Trophoblast cell (in vitro differentiated cells and primary cell): ENCODE measurements around the gene RBM17.

Experiments
- DNase-seq, 2 donors: peaks; one replicate each; pipeline ENCODE4 v3.0.0-alpha.2; 2016
- H2AFZ ChIP-seq: 2 replicates; pipeline ENCODE4 v1.6.1; 2013; ENCODE audit warnings: low read length, moderate library complexity, mild to moderate bottlenecking; ENCODE audit not compliant: insufficient read depth, poor library complexity
- H2AK5ac ChIP-seq: 2 replicates; pipeline ENCODE4 v1.6.1; 2013; ENCODE audit warnings: mild to moderate bottlenecking, low read length
- H2BK120ac ChIP-seq: 2 replicates; pipeline ENCODE4 v1.6.1; 2013; ENCODE audit warnings: low read length, mild to moderate bottlenecking, moderate library complexity; ENCODE audit not compliant: insufficient read depth, poor library complexity
- H2BK12ac ChIP-seq: 2 replicates; pipeline ENCODE4 v1.6.1; 2013; ENCODE audit warnings: mild to moderate bottlenecking, low read length, moderate library complexity
- H2BK5ac ChIP-seq: 2 replicates; pipeline ENCODE4 v1.6.1; 2013; ENCODE audit warnings: low read length, low read depth, moderate library complexity, mild to moderate bottlenecking; ENCODE audit not compliant: poor library complexity
- H3K14ac ChIP-seq: 2 replicates; pipeline ENCODE4 v1.6.1; 2013; ENCODE audit warnings: mild to moderate bottlenecking, low read length
- H3K18ac ChIP-seq: 2 replicates; pipeline ENCODE4 v1.6.1; 2013; ENCODE audit warnings: mild to moderate bottlenecking, low read length
- H3K23ac ChIP-seq: 2 replicates; pipeline ENCODE4 v1.6.1; 2013; ENCODE audit warnings: low read length
- H3K27ac ChIP-seq: 2 replicates; pipeline ENCODE4 v1.5.1; 2013; ENCODE audit warnings: low read depth, mild to moderate bottlenecking, inconsistent platforms, low read length, moderate library complexity
- H3K27me3 ChIP-seq: 2 replicates; pipeline ENCODE4 v1.6.1; 2013; ENCODE audit warnings: inconsistent platforms, mild to moderate bottlenecking, low read length, moderate library complexity; ENCODE audit not compliant: insufficient read depth
- H3K36me3 ChIP-seq, 2 experiments: 1 replicate in 1 of 2; 2 replicates in 1 of 2; pipeline ENCODE4 v1.6.1; 2013; ENCODE audit warnings: low read length in 2 of 2, mild to moderate bottlenecking in 2 of 2, moderate library complexity in 1 of 2; ENCODE audit not compliant: insufficient read depth in 2 of 2, control insufficient read depth in 1 of 2
- H3K4ac ChIP-seq: 2 replicates; pipeline ENCODE4 v1.6.1; 2013; ENCODE audit warnings: low read depth, mild to moderate bottlenecking, low read length, moderate library complexity
- H3K4me1 ChIP-seq, 2 experiments: 1 replicate in 1 of 2; 2 replicates in 1 of 2; pipeline ENCODE4 v1.6.1; 2013; ENCODE audit warnings: low read length in 2 of 2, mild to moderate bottlenecking in 2 of 2, moderate library complexity in 1 of 2; ENCODE audit not compliant: insufficient read depth in 2 of 2, control insufficient read depth in 1 of 2
- H3K4me2 ChIP-seq: 2 replicates; pipeline ENCODE4 v1.6.1; 2013; ENCODE audit warnings: inconsistent platforms, mild to moderate bottlenecking, low read length, moderate library complexity
- H3K4me3 ChIP-seq: 2 replicates; pipeline ENCODE4 v1.5.1; 2013; ENCODE audit warnings: mild to moderate bottlenecking, low read depth, low read length, inconsistent platforms
- H3K79me1 ChIP-seq: one replicate; pipeline ENCODE4 v1.6.1; 2013; ENCODE audit warnings: low read length
- H3K79me2 ChIP-seq: 2 replicates; pipeline ENCODE4 v1.6.1; 2013; ENCODE audit warnings: low read length, mild to moderate bottlenecking; ENCODE audit not compliant: control insufficient read depth, insufficient read depth, poor library complexity
- H3K9ac ChIP-seq: 2 replicates; pipeline ENCODE4 v1.6.1; 2013; ENCODE audit warnings: mild to moderate bottlenecking, low read length
- H3K9me3 ChIP-seq: 2 replicates; pipeline ENCODE4 v1.6.1; 2013; ENCODE audit warnings: low read depth, mild to moderate bottlenecking, control low read depth, inconsistent platforms, low read length; ENCODE audit not compliant: insufficient read depth
- H4K12ac ChIP-seq: 2 replicates; pipeline ENCODE4 v1.6.1; 2013; ENCODE audit warnings: low read depth, mild to moderate bottlenecking, low read length, moderate library complexity
- H4K8ac ChIP-seq: 2 replicates; pipeline ENCODE4 v1.6.1; 2013; ENCODE audit warnings: low read depth, mild to moderate bottlenecking, low read length, moderate library complexity
- H4K91ac ChIP-seq: one replicate; pipeline ENCODE4 v1.6.1; 2013; ENCODE audit warnings: low read depth, mild to moderate bottlenecking, low read length, moderate library complexity
- WGBS: extraction: QIAGEN DNeasy Blood & Tissue Kit; methylation state at CpG from one replicate; pipeline ENCODE4 v1.1.7; 2013; ENCODE audit warnings: missing lambda C conversion rate; ENCODE audit not compliant: insufficient read length, insufficient coverage; ENCODE audit errors: extremely low coverage; 5-methylcytosine and 5-hydroxymethylcytosine counted together

Gene RBM17

GRCh38 chr10:6046773-6047611 lies 41.8 kb upstream of the RBM17 start:
- peaks cover 4% of the 10 kb centered on the region for H3K9me3 ChIP-seq
- H3K4me2 ChIP-seq, result no peak overlapping the region
- no peak overlapping the region for H2AFZ ChIP-seq
- H4K91ac ChIP-seq, result no peak overlapping the region
- no peak overlapping the region for H2AK5ac ChIP-seq
- no peak overlapping the region for H3K4ac ChIP-seq
- H3K27me3 ChIP-seq, result no peaks in the 10 kb centered on the region
- no peaks in the 10 kb centered on the region for H3K79me1 ChIP-seq
- H3K27ac ChIP-seq, result no peak overlapping the region
- H3K4me1 ChIP-seq, result no peaks in the 10 kb centered on the region
- H3K36me3 ChIP-seq, result no peaks in the 10 kb centered on the region
- no peak for DNase-seq
- no peak overlapping the region for H3K4me3 ChIP-seq
- no peak overlapping the region for H2BK120ac ChIP-seq
- no peak overlapping the region for H2BK5ac ChIP-seq
- no peak overlapping the region for H3K18ac ChIP-seq
- H3K9ac ChIP-seq, result no peak overlapping the region
- WGBS, result no CpG with 5 or more reads among the region's 14 CpGs
- no peak overlapping the region for H3K23ac ChIP-seq
- H2BK12ac ChIP-seq, result no peak overlapping the region
- H4K8ac ChIP-seq, result no peak overlapping the region
- no peak overlapping the region for H3K14ac ChIP-seq
- no peaks in the 10 kb centered on the region for H3K79me2 ChIP-seq
- no peak overlapping the region for H4K12ac ChIP-seq

DNA sequence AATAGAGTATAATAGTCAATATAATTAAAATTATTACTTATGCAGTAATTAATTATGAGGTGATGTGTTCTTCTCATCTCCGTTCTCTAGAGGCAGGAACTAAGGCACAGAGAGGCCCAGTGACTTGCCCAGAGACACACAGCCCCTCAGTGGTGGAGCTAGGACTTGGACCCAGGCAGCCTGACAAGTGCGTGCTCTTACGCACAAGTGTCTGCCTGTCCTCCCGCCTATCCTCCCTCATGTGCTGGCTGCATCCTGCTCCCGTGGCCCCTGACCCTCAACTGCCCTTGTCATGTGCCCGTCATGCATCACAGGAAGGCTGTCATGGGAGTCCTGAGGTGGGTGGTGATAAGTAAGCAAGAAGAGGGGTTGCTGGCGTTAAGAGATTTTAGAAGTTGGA lies 41.0 kb upstream of the RBM17 start:
- Histone ChIP-seq H3K79me2 (no peaks in the 10 kb centered on the region), H3K27me3 (no peaks in the 10 kb centered on the region), H3K14ac (no peak overlapping the region), H3K4me1 (no peaks in the 10 kb centered on the region), H3K23ac (no peak overlapping the region), H3K79me1 (no peaks in the 10 kb centered on the region), H4K12ac (no peak overlapping the region), H3K9ac (no peak overlapping the region), H4K91ac (no peak overlapping the region), H3K4me3 (no peak overlapping the region), H2BK5ac (no peak overlapping the region), H3K18ac (no peak overlapping the region), H3K4ac (no peak overlapping the region), H2AK5ac (no peak overlapping the region), H3K4me2 (no peak overlapping the region), H3K9me3 (peaks cover 4% of the 10 kb centered on the region), H3K36me3 (no peaks in the 10 kb centered on the region), H4K8ac (no peak overlapping the region), H2AFZ (no peak overlapping the region), H2BK12ac (no peak overlapping the region), H2BK120ac (no peak overlapping the region), H3K27ac (no peak overlapping the region)
- no CpG with 5 or more reads among the region's 7 CpGs for WGBS
- DNase-seq, result no peak

- no peaks in the 10 kb centered on the region for H3K79me1 ChIP-seq
- no peak overlapping the region for H2AK5ac ChIP-seq
- H3K4me2 ChIP-seq, result no peak overlapping the region
- no peak overlapping the region for H3K4ac ChIP-seq
- no peak overlapping the region for H2BK120ac ChIP-seq
- no peak for DNase-seq
- H3K18ac ChIP-seq, result no peak overlapping the region
- no peak overlapping the region for H4K8ac ChIP-seq
- H2AFZ ChIP-seq, result no peak overlapping the region
- no peak overlapping the region for H2BK5ac ChIP-seq
- no peak overlapping the region for H4K91ac ChIP-seq
- no peak overlapping the region for H3K4me3 ChIP-seq
- no CpG with 5 or more reads among the region's 7 CpGs for WGBS
- no peak overlapping the region for H3K9ac ChIP-seq
- peaks cover 4% of the 10 kb centered on the region for H3K9me3 ChIP-seq
- H3K27ac ChIP-seq, result no peak overlapping the region
- H3K27me3 ChIP-seq, result no peaks in the 10 kb centered on the region
- H3K79me2 ChIP-seq, result no peaks in the 10 kb centered on the region
- no peak overlapping the region for H3K14ac ChIP-seq
- no peak overlapping the region for H3K23ac ChIP-seq
- no peaks in the 10 kb centered on the region for H3K36me3 ChIP-seq
- no peak overlapping the region for H4K12ac ChIP-seq
- no peak overlapping the region for H2BK12ac ChIP-seq
- H3K4me1 ChIP-seq, result no peaks in the 10 kb centered on the region
Measured at GRCh38 chr10:6048281-6049030, 40.4 kb upstream of the RBM17 start.

GRCh38 chr10:6049031-6049400 lies 39.8 kb upstream of the RBM17 start:
- DNase-seq, result no peak
- no peak overlapping the region for H3K4ac ChIP-seq
- peaks cover 4% of the 10 kb centered on the region for H3K9me3 ChIP-seq
- no peak overlapping the region for H2AK5ac ChIP-seq
- H3K14ac ChIP-seq, result no peak overlapping the region
- H3K4me2 ChIP-seq, result no peak overlapping the region
- no peak overlapping the region for H3K4me3 ChIP-seq
- no peaks in the 10 kb centered on the region for H3K79me2 ChIP-seq
- no peaks in the 10 kb centered on the region for H3K27me3 ChIP-seq
- no peak overlapping the region for H4K91ac ChIP-seq
- no peak overlapping the region for H4K12ac ChIP-seq
- no peaks in the 10 kb centered on the region for H3K36me3 ChIP-seq
- no peak overlapping the region for H3K9ac ChIP-seq
- H3K79me1 ChIP-seq, result no peaks in the 10 kb centered on the region
- no peak overlapping the region for H3K27ac ChIP-seq
- H3K4me1 ChIP-seq, result no peaks in the 10 kb centered on the region
- H2BK120ac ChIP-seq, result no peak overlapping the region
- WGBS, result no CpG with 5 or more reads among the region's 2 CpGs
- no peak overlapping the region for H3K18ac ChIP-seq
- no peak overlapping the region for H2AFZ ChIP-seq
- H3K23ac ChIP-seq, result no peak overlapping the region
- no peak overlapping the region for H2BK5ac ChIP-seq
- H2BK12ac ChIP-seq, result no peak overlapping the region
- no peak overlapping the region for H4K8ac ChIP-seq
